ENCODE data around the gene CHST8.
"Not testable (repeated sequence)": the region's sequence is repeated elsewhere in the genome, so short reads cannot be mapped to it uniquely, and the experiment has no call there.

CHST8 gene

GRCh38 chr19:33647146-33647545 is 25.4 kb downstream of the CHST8 start:
- no peak for DNase-seq

- DNase-seq, result no peak
These were observed 28.0 kb downstream of the CHST8 start for GRCh38 chr19:33649627-33650305.

DNA sequence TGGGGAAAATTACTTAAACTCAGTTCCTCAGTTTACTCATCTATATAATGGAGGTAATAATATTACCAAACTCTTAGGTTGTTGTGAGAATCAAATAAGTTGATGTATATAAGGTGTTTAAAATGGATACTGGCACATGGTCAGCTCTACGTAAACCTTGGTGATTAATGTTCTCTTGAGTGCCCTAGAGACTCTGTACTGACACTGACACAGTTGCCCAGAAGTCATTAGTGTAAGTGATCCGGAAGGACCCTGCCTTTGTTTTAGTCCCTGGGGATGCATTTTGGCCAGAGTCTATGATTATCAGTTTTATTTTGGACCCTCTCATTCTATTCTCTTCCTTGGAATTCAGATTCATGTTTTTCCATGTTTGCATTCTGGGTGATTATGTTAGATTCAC is 31.9 kb downstream of the CHST8 start:
- DNase-seq, result no peak

- DNase-seq, result no peak
These were observed 33.2 kb downstream of the CHST8 start for GRCh38 chr19:33654840-33655508.

DNA sequence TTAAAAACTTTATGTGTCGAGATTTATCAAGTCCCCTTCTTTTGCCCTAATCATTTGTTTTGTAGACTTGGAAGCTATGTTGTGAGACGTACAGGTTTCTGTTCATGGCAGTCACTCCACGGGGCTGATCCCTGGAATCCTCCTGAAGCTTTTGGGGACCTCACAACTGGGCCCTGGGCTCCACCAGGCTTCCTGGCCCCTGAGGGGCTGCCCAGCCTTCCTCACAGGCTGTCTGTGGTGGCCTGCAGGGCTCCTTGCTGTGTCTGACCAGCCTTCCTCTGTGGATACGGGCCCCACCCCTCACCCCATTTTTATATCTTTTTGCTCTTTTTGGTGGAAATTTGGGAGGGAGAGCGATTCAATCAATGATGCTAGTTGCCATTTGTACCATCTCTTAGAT is 38.1 kb downstream of the CHST8 start:
- no peak for DNase-seq

DNA sequence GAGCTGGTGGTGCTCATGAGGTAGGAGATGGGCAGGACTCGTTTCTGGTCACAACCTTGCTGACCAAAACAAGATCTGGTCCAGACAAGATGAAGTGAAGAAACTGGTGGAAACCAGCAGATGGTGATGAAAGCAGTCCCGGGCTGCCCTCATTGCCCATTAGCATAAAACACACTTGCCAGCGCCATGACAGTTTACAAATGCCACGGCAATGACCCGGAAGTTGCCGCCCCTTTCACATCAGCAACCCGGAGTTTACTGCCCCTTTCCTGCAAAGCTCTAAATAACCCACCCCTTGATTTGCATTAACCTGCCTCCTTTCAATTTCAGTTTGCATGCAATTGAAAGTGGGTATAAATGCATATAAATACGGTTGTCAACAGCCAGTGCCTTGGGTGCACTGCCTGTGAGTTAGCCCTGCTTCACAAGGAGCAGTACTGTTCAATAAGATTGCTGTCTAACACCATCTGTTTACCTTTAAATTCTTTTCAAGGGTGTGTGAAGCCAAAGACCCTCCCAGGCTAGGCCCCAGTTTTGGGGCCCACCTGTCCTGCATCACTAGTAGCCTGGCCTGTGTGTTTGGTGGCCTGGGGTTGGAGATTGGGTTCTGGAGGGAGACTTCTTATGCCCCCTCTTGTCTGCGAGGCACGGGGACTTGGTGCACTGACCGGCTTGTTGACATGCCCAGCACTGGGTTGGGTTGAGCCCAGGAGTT is 38.8 kb downstream of the CHST8 start:
- no peak for DNase-seq

DNA sequence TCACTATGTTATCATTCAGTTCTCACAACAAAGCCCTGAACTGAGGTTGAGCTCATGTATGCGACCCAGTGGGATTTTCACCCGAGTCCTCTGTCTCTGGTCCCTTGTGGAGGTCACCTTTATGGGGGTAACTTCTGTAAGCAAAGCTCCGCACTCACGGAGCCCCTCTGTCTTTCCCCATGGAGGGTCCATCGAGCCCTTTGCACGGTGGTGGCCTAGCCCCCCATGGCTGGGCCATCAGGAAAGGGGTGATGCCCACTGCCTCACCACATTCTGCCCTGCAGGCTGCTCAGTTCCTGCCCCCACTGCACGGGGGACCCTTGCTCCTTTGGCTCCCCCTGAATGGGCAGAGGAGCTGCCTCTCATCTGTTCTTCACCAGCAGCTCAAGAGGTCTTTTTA is 39.6 kb downstream of the CHST8 start:
- no peak for DNase-seq

DNA sequence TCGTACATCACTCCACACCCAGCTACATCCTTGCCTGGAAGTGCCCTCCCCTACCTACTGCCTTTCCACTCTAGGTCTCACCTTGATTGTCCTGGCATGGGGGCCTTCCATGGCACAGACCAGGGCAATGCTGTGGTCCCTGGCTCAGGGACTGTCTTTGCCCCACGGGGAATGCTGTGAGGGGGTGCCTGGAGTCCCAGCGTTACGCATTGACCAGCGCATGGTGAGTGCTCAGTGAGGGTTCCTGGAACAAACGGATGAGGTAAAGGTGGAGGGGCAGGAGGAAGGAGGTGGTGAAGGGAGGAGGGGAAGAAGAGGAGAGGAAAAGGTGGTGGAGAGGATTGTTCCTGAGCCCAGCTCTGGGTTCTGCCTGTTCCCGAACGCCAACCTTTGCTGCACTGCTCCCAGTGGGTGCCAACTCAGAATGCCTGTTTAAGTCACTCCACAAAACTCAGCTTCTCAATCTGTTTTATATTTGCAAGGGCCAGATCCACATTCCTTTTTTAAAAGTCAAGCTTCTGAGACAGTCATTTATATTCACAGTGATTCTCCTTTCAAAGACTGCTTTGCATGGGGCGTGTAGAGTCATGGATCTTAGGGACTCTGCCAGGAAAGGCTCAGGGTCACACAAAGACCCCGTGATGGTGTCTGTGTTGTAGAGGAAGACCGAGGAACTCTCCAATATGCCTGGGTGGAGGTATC is 40.8 kb downstream of the CHST8 start:
- DNase-seq, result no peak

DNA sequence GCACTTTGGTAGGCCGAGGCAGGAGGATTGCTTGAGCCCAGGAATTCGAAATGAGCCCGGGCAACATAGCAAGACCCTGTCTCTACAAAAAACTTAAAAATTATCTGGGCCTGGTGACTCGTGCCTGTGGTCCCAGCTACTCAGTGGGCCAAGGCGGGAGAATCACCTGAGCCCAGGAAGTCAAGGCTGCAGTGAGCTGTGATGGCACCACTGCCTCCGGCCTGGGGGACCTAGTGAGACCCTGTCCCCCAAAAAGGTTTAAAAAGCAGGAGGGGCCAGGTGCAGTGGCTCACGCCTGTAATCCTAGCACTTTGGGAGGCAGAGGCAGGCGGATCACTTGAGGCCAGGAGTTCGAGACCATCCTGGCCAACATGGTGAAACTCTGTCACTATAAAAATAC is 41.6 kb downstream of the CHST8 start:
- not testable (repeated sequence) for DNase-seq

DNA sequence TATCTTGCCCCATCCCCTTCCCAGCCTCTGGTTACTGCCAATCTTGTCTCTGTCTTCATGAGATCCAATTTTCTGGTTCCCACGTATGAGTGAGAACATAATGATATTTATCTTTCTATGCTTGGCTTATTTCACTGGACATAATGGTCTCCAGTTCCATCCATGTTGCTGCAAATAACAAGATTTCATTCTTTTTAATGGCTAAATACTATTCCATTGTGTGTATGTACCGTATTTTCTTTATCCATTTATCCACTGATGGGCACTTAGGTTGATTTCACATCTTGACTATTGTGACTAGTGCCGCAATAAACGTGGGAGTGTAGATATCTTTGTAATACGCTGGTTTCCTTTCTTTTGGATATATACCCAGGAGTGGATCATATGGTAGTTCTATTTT is 43.0 kb downstream of the CHST8 start:
- no peak for DNase-seq

- no peak for DNase-seq
These were observed 44.2 kb downstream of the CHST8 start for GRCh38 chr19:33665776-33666595.

- DNase-seq, result no peak
These were observed 45.4 kb downstream of the CHST8 start for GRCh38 chr19:33667141-33667650.

- no peak for DNase-seq
These were observed 46.1 kb downstream of the CHST8 start for GRCh38 chr19:33667881-33668280.

DNA sequence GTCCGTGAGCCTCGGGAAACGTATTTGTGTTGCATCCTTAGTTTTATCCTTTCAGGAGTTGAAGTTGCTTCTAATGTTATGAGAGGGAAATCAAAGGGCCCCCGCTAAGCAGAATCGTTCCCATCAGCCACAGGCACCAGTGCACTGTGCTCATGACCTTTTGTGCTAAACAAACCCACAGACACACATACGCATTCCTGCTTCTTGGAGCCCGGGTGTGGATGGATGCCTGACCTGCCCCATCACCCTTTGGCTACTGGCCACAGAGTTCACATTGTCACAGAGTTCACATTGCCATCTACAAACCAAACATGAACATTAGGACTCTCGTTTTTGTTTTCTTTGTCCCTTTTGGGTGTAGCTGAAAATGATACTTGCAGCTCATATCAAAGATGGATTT is 47.2 kb downstream of the CHST8 start:
- no peak for DNase-seq

DNA sequence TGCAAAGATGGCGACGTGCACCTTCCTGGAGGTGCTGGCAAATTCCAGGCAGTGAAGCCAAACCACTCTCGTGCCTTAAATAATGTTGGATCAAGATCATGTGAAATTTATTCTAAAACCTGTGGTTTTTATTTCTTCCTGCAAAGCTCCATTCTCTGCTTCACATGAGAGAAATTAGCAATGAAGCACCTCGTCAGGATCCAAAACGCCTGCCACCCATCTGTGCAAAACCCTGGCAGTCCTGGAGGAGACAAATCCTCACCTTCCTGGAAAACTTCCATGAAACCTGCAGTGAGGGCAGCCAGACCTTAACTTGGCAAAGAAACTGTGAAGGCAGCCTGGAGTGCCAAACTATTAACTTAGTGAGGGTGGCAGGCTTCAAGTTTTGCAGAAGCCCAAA is 47.6 kb downstream of the CHST8 start:
- DNase-seq, result no peak

DNA sequence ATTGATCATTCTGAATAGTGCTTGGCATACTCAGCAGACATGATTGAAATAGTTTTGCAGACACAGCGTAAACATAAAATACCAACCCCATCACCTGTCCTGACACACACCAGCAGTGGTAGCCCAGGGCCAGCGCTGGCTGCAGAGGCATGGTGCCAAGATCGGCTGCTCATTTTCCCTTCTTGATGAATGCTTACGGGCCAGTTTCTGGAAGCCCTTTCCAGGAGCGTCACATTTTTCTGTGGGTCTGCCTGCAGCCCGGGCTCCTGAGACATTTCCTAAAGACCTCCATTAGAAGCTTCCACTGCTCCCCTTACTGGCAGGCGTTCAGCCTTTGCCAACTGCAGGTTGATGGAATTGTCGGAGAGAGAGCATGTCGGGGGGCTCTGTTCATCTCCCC is 48.6 kb downstream of the CHST8 start:
- no peak for DNase-seq

DNA sequence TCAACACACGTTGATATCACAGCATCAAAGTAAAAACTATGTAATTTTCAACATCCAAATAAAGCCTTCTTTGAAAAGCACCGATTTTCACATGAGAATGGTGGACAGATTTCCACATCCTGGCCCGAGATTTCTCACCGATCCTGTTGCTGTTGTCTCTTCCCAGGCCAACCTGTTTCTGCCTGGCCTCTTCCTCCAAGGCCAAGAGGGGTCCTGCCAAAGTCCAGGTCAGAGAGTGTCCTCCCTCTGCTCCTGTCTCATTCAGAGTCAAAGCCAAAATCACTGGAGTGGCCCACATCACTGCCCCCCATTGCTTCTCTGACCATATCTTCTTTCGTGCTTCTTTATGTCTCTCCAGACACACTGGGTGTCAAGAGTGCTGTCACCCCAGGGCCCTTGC is 49.5 kb downstream of the CHST8 start:
- DNase-seq, result no peak

DNA sequence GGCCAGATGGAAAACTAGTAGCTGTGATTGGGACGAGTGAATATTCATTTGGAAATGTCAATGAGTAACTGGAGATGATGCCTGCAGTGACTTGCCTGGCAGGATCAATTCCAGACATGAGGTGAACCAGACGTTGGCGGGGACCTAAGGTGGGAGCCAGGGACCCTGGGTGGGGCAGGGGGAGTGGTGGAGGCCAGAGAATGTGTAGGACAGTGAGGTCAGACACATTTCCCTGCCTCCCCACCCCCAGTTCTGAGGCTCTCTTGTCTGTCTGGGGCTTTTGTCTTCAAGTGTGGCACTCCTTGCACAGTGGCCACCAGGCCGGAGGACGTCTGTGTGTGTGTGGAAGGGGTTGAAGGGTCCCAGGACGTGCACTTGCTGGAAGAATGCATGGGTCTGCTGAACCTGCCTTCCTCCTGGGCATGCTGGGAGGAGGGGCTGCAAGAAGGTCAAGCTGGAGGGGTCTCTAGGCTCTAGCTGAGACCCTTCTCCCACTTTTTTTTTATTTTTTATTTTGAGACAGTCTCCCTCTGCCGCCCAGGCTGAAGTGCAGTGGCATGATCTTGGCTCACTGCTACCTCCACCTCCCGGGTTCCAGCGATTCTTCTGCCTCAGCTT is 51.6 kb downstream of the CHST8 start:
- no peak for DNase-seq

DNA sequence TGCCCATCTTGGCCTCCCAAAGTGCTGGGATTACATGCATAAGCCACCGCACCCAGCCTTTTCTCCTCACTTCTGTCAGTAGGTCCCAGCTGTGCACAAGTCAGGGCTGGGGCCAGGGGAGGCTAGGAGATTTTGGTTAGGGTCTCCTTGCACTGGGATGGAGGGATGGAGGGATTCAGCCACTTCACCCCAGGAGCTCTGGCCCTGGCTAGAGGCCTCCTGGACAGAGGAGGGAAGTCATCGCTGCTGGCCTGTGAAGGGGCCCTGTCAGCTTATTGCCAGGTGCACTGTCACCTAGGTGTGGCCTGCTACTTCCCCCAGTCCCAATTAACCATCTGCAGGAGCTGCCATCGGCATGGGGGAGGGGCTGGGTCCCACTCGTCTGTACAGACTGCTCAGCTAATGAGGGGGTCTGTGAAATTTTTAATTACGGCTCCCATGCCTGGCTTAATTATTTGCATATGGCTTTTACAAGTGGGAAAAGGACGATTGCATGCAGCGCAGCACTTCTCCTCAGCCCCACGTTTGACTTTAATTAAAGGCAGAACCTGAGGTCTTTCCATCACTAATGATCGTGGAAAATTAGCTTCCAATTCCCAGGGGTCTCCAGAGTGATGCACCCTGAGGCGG is 52.4 kb downstream of the CHST8 start:
- DNase-seq, result no peak

GRCh38 chr19:33674626-33675367 is 53.0 kb downstream of the CHST8 start:
- DNase-seq, result no peak

All from CD4-positive, alpha-beta T cell treated with Interleukin-21 for 1 hour (primary cell).